Gastrocnemius medialis (tissue), 4 donors: ENCODE measurements around the gene SERPINE3.

Experiments used
- CTCF ChIP-seq, 5 experiments: fragments of 450-650 bp in 3 of 5; fragments of 200-600 bp in 2 of 5; sonication (generic) in 2 of 5; IDR thresholded peaks in 4 of 5; conservative IDR thresholded peaks in 1 of 5; 1 replicate in 4 of 5; 2 replicates in 1 of 5; pipeline ENCODE4 v1.5.1; 2016 to 2019; ENCODE audit warnings: antibody characterized with exemption in 5 of 5, mild to moderate bottlenecking in 3 of 5, moderate library complexity in 3 of 5
- POLR2A ChIP-seq, 2 donors: fragments of 450-650 bp; IDR thresholded peaks; one replicate each; pipeline ENCODE4 v1.6.1; 2017; ENCODE audit warnings: antibody characterized with exemption in 2 of 2, mild to moderate bottlenecking in 2 of 2, moderate library complexity in 2 of 2

- TF ChIP-seq CTCF (IDR thresholded peaks at IDR 0.05 in 4 of 5, conservative IDR thresholded peaks at IDR 0.05 in 1 of 5) = no peak
- no peak for TF ChIP-seq POLR2A (IDR thresholded peaks at IDR 0.05)
Observed at GRCh38 chr13:51355217-51355616, 15.7 kb downstream of the SERPINE3 start.
